H9 (cell line): ENCODE data around the gene CLIP4. TPM values are rescaled to one million over a fixed set of nuclear protein-coding genes. Genes with fewer than 3 reads are reported as not detected.

Experiments used
- DNase-seq: peaks from one replicate; pipeline ENCODE4 v3.0.0-alpha.2; 2017
- H2AFZ ChIP-seq: one replicate; pipeline ENCODE4 v1.6.1; 2013; ENCODE audit warnings: mild to moderate bottlenecking, low read length, control low read depth, moderate library complexity
- H2AK5ac ChIP-seq: 2 replicates; pipeline ENCODE4 v1.6.1; 2013; ENCODE audit warnings: low read length, control low read depth, mixed read lengths; ENCODE audit not compliant: insufficient read length
- H2BK120ac ChIP-seq: one replicate; pipeline ENCODE4 v1.6.1; 2013; ENCODE audit warnings: low read depth, mild to moderate bottlenecking, low read length, control low read depth, inconsistent platforms; ENCODE audit not compliant: poor library complexity, severe bottlenecking
- H2BK12ac ChIP-seq: 2 replicates; pipeline ENCODE4 v1.6.1; 2013; ENCODE audit warnings: low read length, control low read depth, mixed read lengths, low read depth; ENCODE audit not compliant: insufficient read length
- H2BK15ac ChIP-seq: 2 replicates; pipeline ENCODE4 v1.6.1; 2013; ENCODE audit warnings: low read depth, low read length, control low read depth
- H2BK20ac ChIP-seq: one replicate; pipeline ENCODE4 v1.6.1; 2013; ENCODE audit warnings: low read depth, mild to moderate bottlenecking, low read length, control low read depth, inconsistent platforms; ENCODE audit not compliant: poor library complexity, severe bottlenecking
- H2BK5ac ChIP-seq: 2 replicates; pipeline ENCODE4 v1.6.1; 2013; ENCODE audit warnings: low read length, control low read depth, mixed read lengths; ENCODE audit not compliant: insufficient read length
- H3K14ac ChIP-seq: 2 replicates; pipeline ENCODE4 v1.6.1; 2013; ENCODE audit warnings: low read length, control low read depth; ENCODE audit not compliant: insufficient read depth
- H3K18ac ChIP-seq: 2 replicates; pipeline ENCODE4 v1.6.1; 2013; ENCODE audit warnings: low read depth, mild to moderate bottlenecking, mixed read lengths, low read length, control low read depth; ENCODE audit not compliant: insufficient read length
- H3K23ac ChIP-seq: 2 replicates; pipeline ENCODE4 v1.6.1; 2013; ENCODE audit warnings: low read length, control low read depth, mixed read lengths, low read depth; ENCODE audit not compliant: insufficient read length
- H3K23me2 ChIP-seq: 2 replicates; pipeline ENCODE4 v1.6.1; 2013; ENCODE audit warnings: low read depth, mild to moderate bottlenecking, mixed read lengths, low read length, control low read depth; ENCODE audit not compliant: insufficient read length, poor library complexity, severe bottlenecking
- H3K27ac ChIP-seq: 2 replicates; pipeline ENCODE4 v1.5.1; 2013; ENCODE audit warnings: low read length, control low read depth, mixed read lengths, low read depth; ENCODE audit not compliant: insufficient read length
- H3K27me3 ChIP-seq: 2 replicates; pipeline ENCODE4 v1.6.1; 2013; ENCODE audit warnings: low read length, control low read depth, inconsistent platforms; ENCODE audit not compliant: insufficient read depth
- H3K4ac ChIP-seq: 2 replicates; pipeline ENCODE4 v1.6.1; 2013; ENCODE audit warnings: low read depth, mild to moderate bottlenecking, control low read depth, inconsistent platforms, low read length, moderate library complexity
- H3K4me1 ChIP-seq: 2 replicates; pipeline ENCODE4 v1.6.1; 2013; ENCODE audit warnings: low read length, control low read depth, inconsistent platforms; ENCODE audit not compliant: insufficient read depth
- H3K4me2 ChIP-seq: 2 replicates; pipeline ENCODE4 v1.6.1; 2013; ENCODE audit warnings: low read length, control low read depth, mixed read lengths; ENCODE audit not compliant: insufficient read length, insufficient read depth
- H3K56ac ChIP-seq: 2 replicates; pipeline ENCODE4 v1.6.1; 2013; ENCODE audit warnings: low read depth, mild to moderate bottlenecking, mixed read lengths, low read length, control low read depth; ENCODE audit not compliant: insufficient read length
- H3K79me1 ChIP-seq: 2 replicates; pipeline ENCODE4 v1.6.1; 2013; ENCODE audit warnings: low read depth, mild to moderate bottlenecking, moderate library complexity, low read length, control low read depth, inconsistent platforms; ENCODE audit not compliant: insufficient read depth, poor library complexity, severe bottlenecking
- H3K79me2 ChIP-seq: 2 replicates; pipeline ENCODE4 v1.6.1; 2013; ENCODE audit warnings: low read length, control low read depth, inconsistent platforms; ENCODE audit not compliant: insufficient read depth
- H3K9ac ChIP-seq: 2 replicates; pipeline ENCODE4 v1.6.1; 2013; ENCODE audit warnings: low read length, control low read depth, mixed read lengths; ENCODE audit not compliant: insufficient read length; ENCODE audit errors: extremely low read depth
- H3K9me3 ChIP-seq: one replicate; pipeline ENCODE4 v1.6.1; 2013; ENCODE audit warnings: low read depth, low read length, inconsistent platforms; ENCODE audit not compliant: control insufficient read depth
- H3T11ph ChIP-seq: one replicate; pipeline ENCODE4 v1.6.1; 2013; ENCODE audit warnings: mild to moderate bottlenecking, low read length, control low read depth, inconsistent platforms
- H4K20me1 ChIP-seq: one replicate; pipeline ENCODE4 v1.6.1; 2013; ENCODE audit not compliant: control insufficient read depth, insufficient read length, insufficient read depth
- H4K5ac ChIP-seq: 2 replicates; pipeline ENCODE4 v1.6.1; 2013; ENCODE audit warnings: low read depth, mild to moderate bottlenecking, mixed read lengths, low read length, control low read depth; ENCODE audit not compliant: insufficient read length
- H4K8ac ChIP-seq: replicated peaks from 2 replicates; pipeline ENCODE4 v1.6.1; 2013; ENCODE audit warnings: low read length, control low read depth, mixed read lengths, low read depth; ENCODE audit not compliant: insufficient read length
- H4K91ac ChIP-seq: 2 replicates; pipeline ENCODE4 v1.6.1; 2013; ENCODE audit warnings: low read depth, mild to moderate bottlenecking, moderate library complexity, mixed read lengths, low read length, control low read depth; ENCODE audit not compliant: insufficient read length
- H3K27ac Mint-ChIP-seq, 3 experiments: 2 replicates in 2 of 3; 3 replicates in 1 of 3; pipeline ENCODE4 v1.8.0; 2020 to 2021; ENCODE audit warnings: mixed read lengths in 3 of 3, mild to moderate bottlenecking in 1 of 3, moderate library complexity in 1 of 3
- H3K27me3 Mint-ChIP-seq: 2 replicates; pipeline ENCODE4 v1.8.0; 2021; ENCODE audit warnings: low read depth, mild to moderate bottlenecking, moderate library complexity, mixed read lengths
- H3K36me3 Mint-ChIP-seq, 3 experiments: 2 replicates in 2 of 3; 3 replicates in 1 of 3; pipeline ENCODE4 v1.8.0; 2020 to 2021; ENCODE audit warnings: low read depth in 3 of 3, mixed read lengths in 3 of 3; ENCODE audit not compliant: insufficient read depth in 1 of 3
- H3K4me1 Mint-ChIP-seq, 2 experiments: 2 replicates each; pipeline ENCODE4 v1.8.0; 2020; ENCODE audit warnings: mixed read lengths in 2 of 2
- H3K4me3 Mint-ChIP-seq, 2 experiments: 2 replicates in 1 of 2; 3 replicates in 1 of 2; pipeline ENCODE4 v1.8.0; 2020 to 2021; ENCODE audit warnings: mild to moderate bottlenecking in 2 of 2, mixed read lengths in 2 of 2, moderate library complexity in 1 of 2
- H3K9me3 Mint-ChIP-seq, 2 experiments: 2 replicates in 1 of 2; 3 replicates in 1 of 2; pipeline ENCODE4 v1.8.0; 2020; ENCODE audit warnings: mild to moderate bottlenecking in 2 of 2, mixed read lengths in 2 of 2, moderate library complexity in 1 of 2
- CTCF ChIP-seq: fragments of 200-600 bp; sonication (generic); conservative IDR thresholded peaks from 3 replicates; pipeline ENCODE4 v1.8.0; 2021; ENCODE audit warnings: antibody characterized with exemption, mild to moderate bottlenecking
- WGBS: extraction: QIAGEN DNeasy Blood & Tissue Kit; methylation state at CpG from one replicate; pipeline ENCODE4 v1.1.7; 2013; ENCODE audit warnings: missing lambda C conversion rate, low lambda C conversion rate, mixed read lengths; ENCODE audit not compliant: insufficient read length; ENCODE audit errors: extremely low coverage; 5-methylcytosine and 5-hydroxymethylcytosine counted together
- total RNA-seq: library from RNA; stranded (reverse); gene quantifications from 2 replicates; pipeline ENCODE4 v1.2.1, GENCODE V29; 2021

CLIP4 gene
- total RNA-seq, 1 experiment from 2014 or later, result 0.66 TPM

DNA sequence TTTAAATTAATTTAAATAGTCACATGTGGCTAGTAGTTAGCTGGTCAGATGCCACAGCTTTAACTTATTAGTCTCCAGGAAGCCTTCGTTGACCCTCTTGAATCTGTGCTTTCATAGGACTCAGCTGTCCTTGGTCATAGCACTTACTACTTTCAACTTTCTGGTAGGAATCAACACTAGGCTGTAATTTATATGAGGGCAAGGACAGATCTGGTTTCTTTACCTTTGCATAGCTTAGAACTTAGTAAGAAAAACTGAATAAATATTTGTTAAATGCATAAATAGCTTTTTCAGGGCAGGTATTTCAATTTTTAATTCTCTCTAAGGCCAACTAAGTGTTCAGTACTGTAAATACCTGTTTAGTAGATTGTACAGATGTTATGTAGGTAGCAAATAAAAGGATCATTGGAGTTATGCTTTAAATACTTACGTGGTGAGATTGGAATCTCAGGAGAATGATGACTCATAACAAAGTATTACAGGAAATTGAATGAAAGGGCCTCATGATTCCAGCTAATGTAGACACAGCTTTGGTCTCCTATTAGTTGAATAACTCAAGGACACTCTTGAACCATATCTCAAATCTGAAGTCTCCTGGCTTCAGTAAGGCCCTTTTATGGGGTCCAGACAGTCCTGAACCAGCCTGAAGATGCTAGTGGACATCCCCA, 2.6 kb downstream of the CLIP4 start:
- H2BK20ac ChIP-seq, result no peak overlapping the region
- H3K14ac ChIP-seq, result no peak overlapping the region
- no peak overlapping the region for H2BK15ac ChIP-seq
- Mint-ChIP-seq H3K4me1 (peaks cover 3 to 9% of the 10 kb centered on the region in 2 experiments), H3K36me3 (no peaks in the 10 kb centered on the region), H3K9me3 (no peaks in the 10 kb centered on the region; a peak in 1 of 5 replicates), H3K27ac (no peak overlapping the region), H3K27me3 (peaks cover 70% of the 10 kb centered on the region), H3K4me3 (no peak overlapping the region)
- no peak overlapping the region for H2BK120ac ChIP-seq
- H3K4me2 ChIP-seq, result no peak overlapping the region
- no peaks in the 10 kb centered on the region for H3K9me3 ChIP-seq
- H3K56ac ChIP-seq, result no peak overlapping the region
- no peak overlapping the region for H4K5ac ChIP-seq
- no peak overlapping the region for H3K9ac ChIP-seq
- no peak overlapping the region for H3K27ac ChIP-seq
- peaks cover 31% of the 10 kb centered on the region; the same call in 1 of the 2 replicates for H3K27me3 ChIP-seq
- no peak overlapping the region for H4K91ac ChIP-seq
- H3K79me1 ChIP-seq, result no peaks in the 10 kb centered on the region
- no peak for DNase-seq
- H2AK5ac ChIP-seq, result no peak overlapping the region
- H2BK12ac ChIP-seq, result no peak overlapping the region
- no peaks in the 10 kb centered on the region for H3K79me2 ChIP-seq
- no peak overlapping the region for H2BK5ac ChIP-seq
- H4K8ac ChIP-seq, result no peak overlapping the region
- peaks cover 4% of the 10 kb centered on the region for H3K23me2 ChIP-seq
- H3T11ph ChIP-seq, result no peak overlapping the region
- H3K18ac ChIP-seq, result no peak overlapping the region
- no peak overlapping the region for H3K23ac ChIP-seq
- TF ChIP-seq CTCF, result no peak
- no peaks in the 10 kb centered on the region for H3K4me1 ChIP-seq
- H3K4ac ChIP-seq, result no peak overlapping the region
- H4K20me1 ChIP-seq, result no peaks in the 10 kb centered on the region
- H2AFZ ChIP-seq, result no peak overlapping the region
- WGBS, result no CpG with 5 or more reads among the region's 2 CpGs
